K562 (cell line): ENCODE measurements around the gene TMPRSS9. TPM values are rescaled to one million over a fixed set of nuclear protein-coding genes. Genes with fewer than 3 reads are reported as not detected.

Experiments
- ATF3 ChIP-seq, 2 experiments: fragments of 450-650 bp in 1 of 2; sonication (generic) in 1 of 2; formaldehyde crosslinking in 1 of 2; IDR thresholded peaks in 1 of 2; conservative IDR thresholded peaks in 1 of 2; 2 replicates each; pipeline versions ENCODE4 v1.6.1 to v1.8.1; 2016 to 2023; ENCODE audit warnings: mild to moderate bottlenecking in 2 of 2, moderate library complexity in 2 of 2, inconsistent platforms in 1 of 2, missing genetic modification reagents in 1 of 2
- BCL6 ChIP-seq: fragments of 250-450 bp; sonication (Bioruptor Pico); IDR thresholded peaks from 2 replicates; pipeline ENCODE4 v1.4.0; 2020
- CREB3 ChIP-seq: fragments of 450-650 bp; conservative IDR thresholded peaks from 2 replicates; pipeline ENCODE4 v1.6.1; 2016; ENCODE audit warnings: missing genetic modification characterization, low read depth, mild to moderate bottlenecking, missing compliant biosample characterization, moderate library complexity
- CTCFL ChIP-seq: IDR thresholded peaks from 2 replicates; pipeline ENCODE4 v1.6.1; 2011; ENCODE audit warnings: borderline replicate concordance, low read depth, mild to moderate bottlenecking, moderate library complexity, low read length; ENCODE audit not compliant: insufficient read depth, poor library complexity, severe bottlenecking
- DIDO1 ChIP-seq: fragments of 450-650 bp; IDR thresholded peaks from 2 replicates; pipeline ENCODE4 v1.6.1; 2016; ENCODE audit warnings: low read depth, missing biosample characterization, missing genetic modification characterization
- ELK1 ChIP-seq: sonication (generic); formaldehyde crosslinking; IDR thresholded peaks from 2 replicates; pipeline ENCODE4 v1.8.1; 2022; ENCODE audit warnings: missing genetic modification reagents
- FOXA3 ChIP-seq, 2 experiments: fragments of 450-650 bp in 1 of 2; sonication (generic) in 1 of 2; formaldehyde crosslinking; IDR thresholded peaks in 1 of 2; conservative IDR thresholded peaks in 1 of 2; 2 replicates each; pipeline versions ENCODE4 v1.4.0 to v1.8.0; 2020 to 2022; ENCODE audit warnings: mild to moderate bottlenecking in 2 of 2, missing genetic modification reagents in 1 of 2
- HNRNPL ChIP-seq: fragments of 200-400 bp; formaldehyde crosslinking; IDR thresholded peaks from 2 replicates; pipeline ENCODE4 v1.6.1; 2017; ENCODE audit warnings: low read depth, mild to moderate bottlenecking, low read length
- MTA2 ChIP-seq: fragments of 450-650 bp; IDR thresholded peaks from 2 replicates; pipeline ENCODE4 v1.6.1; 2016; ENCODE audit warnings: low read depth
- POLR2H ChIP-seq: IDR thresholded peaks from 2 replicates; pipeline ENCODE4 v1.6.1; 2016; ENCODE audit warnings: missing genetic modification characterization, low read depth, mild to moderate bottlenecking, control low read depth, missing compliant biosample characterization, moderate library complexity
- RBM39 ChIP-seq: fragments of 200-400 bp; formaldehyde crosslinking; optimal IDR thresholded peaks from 2 replicates; pipeline ENCODE3; 2018; ENCODE audit warnings: low read depth, low read length
- SOX6 ChIP-seq: fragments of 450-650 bp; IDR thresholded peaks from 2 replicates; pipeline ENCODE4 v1.6.1; 2014; ENCODE audit warnings: mild to moderate bottlenecking
- ZBTB17 ChIP-seq: fragments of 450-650 bp; formaldehyde crosslinking; IDR thresholded peaks from 2 replicates; pipeline ENCODE4 v1.4.0; 2020; ENCODE audit warnings: mild to moderate bottlenecking
- ZFP36 ChIP-seq: fragments of 150-350 bp; IDR thresholded peaks from 2 replicates; pipeline ENCODE4 v1.6.1; 2018; ENCODE audit warnings: low read length, low read depth; ENCODE audit not compliant: partially characterized antibody
- ZNF75A ChIP-seq: fragments of 450-650 bp; formaldehyde crosslinking; IDR thresholded peaks from 2 replicates; pipeline ENCODE4 v1.4.0; 2020; ENCODE audit warnings: mild to moderate bottlenecking
- polyA plus RNA-seq, 8 experiments: library from polyadenylated mRNA; depleted of rRNA in 4 of 8; stranded (reverse) in 5 of 8; unstranded in 3 of 8; fragments of >200 nt; fragmentation: Nextera tagmentation in 2 of 8; fragmentation: Illumina TruSeq in 1 of 8; extraction: Ambion mirVana in 2 of 8; extraction: Trizol in 1 of 8; gene quantifications; 2 replicates each; pipeline versions ENCODE4 v1.2.1 to v1.2.3, GENCODE V29; 2011 to 2014; ENCODE audit warnings: inconsistent platforms in 1 of 8, missing spikeins in 1 of 8
- total RNA-seq, 7 experiments: library from RNA; depleted of rRNA in 6 of 7; stranded (reverse); fragments of >200 nt in 6 of 7; fragmentation: Illumina TruSeq in 2 of 7; extraction: Trizol in 2 of 7; gene quantifications; 2 replicates each; pipeline versions ENCODE4 v1.2.1 to v1.2.3, GENCODE V29; 2011 to 2021; ENCODE audit warnings: low replicate concordance in 1 of 7
- TF ChIP-seq, protein P1 (sequence below): fragments of 450-650 bp; formaldehyde crosslinking; IDR thresholded peaks from 2 replicates; pipeline ENCODE4 v1.4.0; 2020; ENCODE audit warnings: mild to moderate bottlenecking, moderate library complexity
- TF ChIP-seq, protein P2 (sequence below): sonication (generic); formaldehyde crosslinking; IDR thresholded peaks from 2 replicates; pipeline ENCODE4 v1.5.0; 2020; ENCODE audit warnings: missing genetic modification reagents

Gene TMPRSS9
- total and polyA plus RNA-seq, 9 of the 15 experiments (the other 6 are each of a cell fraction or from before 2014, with no cell fraction given) = 0.01 to 0.03 TPM; not detected in 7

DNA sequence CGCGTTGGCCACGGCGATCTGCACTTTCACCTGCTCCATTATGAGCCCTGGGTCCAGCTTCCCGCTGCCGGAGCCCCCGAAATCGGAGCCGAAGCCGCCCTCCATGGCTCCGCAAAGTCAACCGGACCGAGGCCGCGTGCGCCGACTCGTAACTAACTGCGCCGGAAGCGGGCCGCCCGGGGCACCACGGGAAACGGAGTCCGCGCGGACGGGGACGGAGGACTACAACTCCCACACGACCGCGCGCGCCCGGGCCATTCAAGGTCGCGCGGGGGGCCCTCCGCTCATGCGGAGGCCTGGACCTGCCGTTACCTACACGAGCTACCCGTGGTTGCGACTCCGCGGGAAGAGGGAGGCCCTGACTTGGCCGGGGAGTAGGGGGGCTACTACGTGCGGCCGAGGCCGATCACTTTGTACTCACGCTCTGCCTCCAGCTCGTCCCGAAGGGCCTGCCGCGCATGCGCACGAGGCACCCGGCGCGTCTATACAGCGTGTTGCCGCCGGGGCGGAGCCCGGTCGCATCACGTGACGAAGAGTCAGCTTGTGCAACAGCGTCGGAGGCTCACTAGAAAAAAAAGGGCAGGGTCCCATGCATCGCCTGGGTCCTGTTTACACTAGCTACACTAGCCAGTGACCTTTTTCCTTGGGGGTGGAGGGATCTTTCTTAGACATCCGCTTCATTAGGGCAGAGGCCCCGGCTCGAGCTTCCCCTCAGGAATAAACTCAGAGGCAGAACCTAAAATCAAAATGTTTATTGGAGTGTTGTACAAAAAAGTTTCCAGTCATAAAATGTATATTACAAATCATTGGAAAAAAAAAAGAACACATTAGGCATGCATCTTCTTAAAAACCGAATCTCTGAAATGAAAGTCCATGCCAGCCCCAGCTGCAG lies 67.6 kb downstream of the TMPRSS9 start, which contains the start of gene TIMM13 (continued):
- TF ChIP-seq CTCFL (no peak), SOX6 (no peak), HNRNPL (no peak), CREB3 (tag) (no peak), POLR2H (peak; percentile 71), ZFP36 (no peak), DIDO1 (tag) (0 out of 2 replicates have a peak, but pooled peaks have one; percentile 46), BCL6 (CRISPR knock-in tag) (no peak), MTA2 (no peak), FOXA3 (CRISPR knock-in tag; conservative IDR thresholded peaks at IDR 0.05 in 1 of 2, IDR thresholded peaks at IDR 0.05 in 1 of 2) (peak in 1 of 2 experiments; percentile 57; a peak in 2 of 4 replicates), ZBTB17 (CRISPR knock-in tag) (peak; percentile 89), ZNF75A (peak; percentile 72), ELK1 (no peak), RBM39 (no peak), ATF3 (IDR thresholded peaks at IDR 0.05) (peak; percentile 76), ATF3 (CRISPR knock-in tag; conservative IDR thresholded peaks at IDR 0.05) (no peak; the same call in none of the 2 replicates)
- TF ChIP-seq, protein P1, sequence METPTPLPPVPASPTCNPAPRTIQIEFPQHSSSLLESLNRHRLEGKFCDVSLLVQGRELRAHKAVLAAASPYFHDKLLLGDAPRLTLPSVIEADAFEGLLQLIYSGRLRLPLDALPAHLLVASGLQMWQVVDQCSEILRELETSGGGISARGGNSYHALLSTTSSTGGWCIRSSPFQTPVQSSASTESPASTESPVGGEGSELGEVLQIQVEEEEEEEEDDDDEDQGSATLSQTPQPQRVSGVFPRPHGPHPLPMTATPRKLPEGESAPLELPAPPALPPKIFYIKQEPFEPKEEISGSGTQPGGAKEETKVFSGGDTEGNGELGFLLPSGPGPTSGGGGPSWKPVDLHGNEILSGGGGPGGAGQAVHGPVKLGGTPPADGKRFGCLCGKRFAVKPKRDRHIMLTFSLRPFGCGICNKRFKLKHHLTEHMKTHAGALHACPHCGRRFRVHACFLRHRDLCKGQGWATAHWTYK (CRISPR knock-in tag) = peak; percentile 81; the same call in 1 of the 2 replicates
- TF ChIP-seq, protein P2, sequence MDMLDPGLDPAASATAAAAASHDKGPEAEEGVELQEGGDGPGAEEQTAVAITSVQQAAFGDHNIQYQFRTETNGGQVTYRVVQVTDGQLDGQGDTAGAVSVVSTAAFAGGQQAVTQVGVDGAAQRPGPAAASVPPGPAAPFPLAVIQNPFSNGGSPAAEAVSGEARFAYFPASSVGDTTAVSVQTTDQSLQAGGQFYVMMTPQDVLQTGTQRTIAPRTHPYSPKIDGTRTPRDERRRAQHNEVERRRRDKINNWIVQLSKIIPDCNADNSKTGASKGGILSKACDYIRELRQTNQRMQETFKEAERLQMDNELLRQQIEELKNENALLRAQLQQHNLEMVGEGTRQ (CRISPR knock-in tag) = peak; percentile 99
